ENCODE results near the gene NAP1L4. TPM values are rescaled to one million over a fixed set of nuclear protein-coding genes. Genes with fewer than 3 reads are reported as not detected.

Gene NAP1L4
- total RNA-seq, 1 donor: 72.0 TPM

DNA sequence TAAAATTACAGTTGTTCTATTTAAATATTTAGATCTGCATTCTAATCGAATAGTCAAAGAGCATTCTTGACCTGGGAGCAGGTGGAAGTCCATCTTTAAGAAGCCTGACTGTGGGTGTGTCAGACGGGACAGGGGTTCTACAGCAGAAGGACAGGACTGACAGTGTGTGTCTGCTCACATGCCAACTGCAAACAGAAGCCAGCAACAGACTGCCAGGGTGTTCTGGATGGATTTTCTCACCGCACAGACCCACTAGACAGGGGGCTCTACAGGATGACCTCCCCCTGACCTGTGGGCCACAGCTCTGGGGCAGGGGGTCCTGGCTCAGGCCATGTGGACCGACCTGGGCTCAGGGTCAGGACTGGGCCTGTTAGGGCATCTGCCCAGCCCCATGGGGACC, 22.8 kb upstream of the NAP1L4 start:
- no peaks in the 10 kb centered on the region for H3K79me2 ChIP-seq (ENCODE audit: insufficient read depth, low read length)
- H4K20me1 ChIP-seq (ENCODE audit: insufficient read depth, low read length): peaks cover 14% of the 10 kb centered on the region
- peaks cover 80% of the 10 kb centered on the region for H3K36me3 ChIP-seq (ENCODE audit: insufficient read depth, low read length)
- H3K27ac ChIP-seq (ENCODE audit: low read depth, low read length): no peak overlapping the region
- H2AFZ ChIP-seq (ENCODE audit: low read length): no peak overlapping the region
- TF ChIP-seq CTCF (IDR thresholded peaks at IDR 0.05; ENCODE audit: extremely low read depth, low read depth, low read length): no peak
- DNase-seq (ENCODE audit: insufficient read length, low spot score, missing footprints): peak; percentile 29
- H3K4me3 ChIP-seq (ENCODE audit: insufficient read depth, low read length): no peak overlapping the region
- no peaks in the 10 kb centered on the region for H3K9me3 ChIP-seq (ENCODE audit: low read depth, low read length)
- peaks cover 6% of the 10 kb centered on the region for H3K4me1 ChIP-seq (ENCODE audit: insufficient read depth, low read length)
- no peaks in the 10 kb centered on the region for H3K27me3 ChIP-seq (ENCODE audit: insufficient read depth, low read length)
- H3K4me2 ChIP-seq (ENCODE audit: insufficient read depth, low read length): no peak overlapping the region

GRCh38 chr11:3014057-3014938, 22.2 kb upstream of the NAP1L4 start:
- H3K27ac ChIP-seq (ENCODE audit: low read depth, low read length): no peak overlapping the region
- no peak for TF ChIP-seq CTCF (IDR thresholded peaks at IDR 0.05; ENCODE audit: extremely low read depth, low read depth, low read length)
- no peak overlapping the region for H3K4me2 ChIP-seq (ENCODE audit: insufficient read depth, low read length)
- H3K4me1 ChIP-seq (ENCODE audit: insufficient read depth, low read length): peaks cover 6% of the 10 kb centered on the region
- no peak overlapping the region for H3K4me3 ChIP-seq (ENCODE audit: insufficient read depth, low read length)
- no peaks in the 10 kb centered on the region for H3K9me3 ChIP-seq (ENCODE audit: low read depth, low read length)
- H4K20me1 ChIP-seq (ENCODE audit: insufficient read depth, low read length): peaks cover 14% of the 10 kb centered on the region
- peaks cover 79% of the 10 kb centered on the region for H3K36me3 ChIP-seq (ENCODE audit: insufficient read depth, low read length)
- no peaks in the 10 kb centered on the region for H3K79me2 ChIP-seq (ENCODE audit: insufficient read depth, low read length)
- no peaks in the 10 kb centered on the region for H3K27me3 ChIP-seq (ENCODE audit: insufficient read depth, low read length)
- H2AFZ ChIP-seq (ENCODE audit: low read length): no peak overlapping the region
- peak; percentile 57 for DNase-seq (ENCODE audit: insufficient read length, low spot score, missing footprints)

- Histone ChIP-seq H3K4me3 (ENCODE audit: insufficient read depth, low read length) (no peak overlapping the region), H2AFZ (ENCODE audit: low read length) (no peak overlapping the region), H3K79me2 (ENCODE audit: insufficient read depth, low read length) (no peaks in the 10 kb centered on the region), H3K27ac (ENCODE audit: low read depth, low read length) (no peak overlapping the region), H3K27me3 (ENCODE audit: insufficient read depth, low read length) (no peaks in the 10 kb centered on the region), H3K4me2 (ENCODE audit: insufficient read depth, low read length) (no peak overlapping the region), H4K20me1 (ENCODE audit: insufficient read depth, low read length) (peaks cover 14% of the 10 kb centered on the region), H3K36me3 (ENCODE audit: insufficient read depth, low read length) (peaks cover 73% of the 10 kb centered on the region), H3K9me3 (ENCODE audit: low read depth, low read length) (no peaks in the 10 kb centered on the region), H3K4me1 (ENCODE audit: insufficient read depth, low read length) (peaks cover 6% of the 10 kb centered on the region)
- no peak for TF ChIP-seq CTCF (IDR thresholded peaks at IDR 0.05; ENCODE audit: extremely low read depth, low read depth, low read length)
- peak; percentile 72 for DNase-seq (ENCODE audit: insufficient read length, low spot score, missing footprints)
Observed at GRCh38 chr11:3011891-3012885, 20.1 kb upstream of the NAP1L4 start.

Data from osteoblast (primary cell).